ENCODE data around the gene AK9. TPM values are rescaled to one million over a fixed set of nuclear protein-coding genes. Genes with fewer than 3 reads are reported as not detected.

AK9 gene
- total and polyA plus RNA-seq, 10 of the 15 experiments (the other 5 are each of a cell fraction or from before 2014, with no cell fraction given) = 2.1 to 7.4 (median 4.2) TPM

DNA sequence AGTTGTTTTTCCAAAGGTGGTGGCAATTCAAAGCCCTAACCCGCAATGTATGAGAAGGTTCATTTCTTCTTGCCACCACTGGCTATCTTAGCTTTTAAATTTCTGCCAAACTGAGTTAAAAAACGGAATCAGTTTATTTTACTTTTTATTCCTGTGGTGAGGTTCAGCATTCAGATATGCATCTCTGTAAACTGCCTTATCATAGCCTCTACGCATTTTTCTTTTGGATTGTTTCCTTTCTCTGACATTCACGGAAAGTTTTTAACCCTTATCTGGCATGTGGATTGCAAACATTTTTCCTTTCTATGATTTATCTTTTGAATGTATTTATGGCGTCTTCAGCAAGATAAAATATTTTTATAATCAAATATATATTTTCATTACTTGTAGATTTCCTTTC is 37.7 kb downstream of the AK9 start:
- no peak for FAIRE-seq
- BruUV-seq (replicated peaks) = no TSS peak
- no peak for ATAC-seq
- ChIA-PET RAD21 (ENCODE audit: unreplicated experiment) (no interaction called here), POLR2A (no interaction called here), SMC1A (ENCODE audit: uncharacterized antibody, unreplicated experiment) (no interaction called here), CTCF (no interaction called here)
- in situ Hi-C loops (cut with MboI) = no loop called here
- no peak for TF ChIP-seq MTA2 (IDR thresholded peaks at IDR 0.05; ENCODE audit: low read depth)
- TF ChIP-seq, protein P1, sequence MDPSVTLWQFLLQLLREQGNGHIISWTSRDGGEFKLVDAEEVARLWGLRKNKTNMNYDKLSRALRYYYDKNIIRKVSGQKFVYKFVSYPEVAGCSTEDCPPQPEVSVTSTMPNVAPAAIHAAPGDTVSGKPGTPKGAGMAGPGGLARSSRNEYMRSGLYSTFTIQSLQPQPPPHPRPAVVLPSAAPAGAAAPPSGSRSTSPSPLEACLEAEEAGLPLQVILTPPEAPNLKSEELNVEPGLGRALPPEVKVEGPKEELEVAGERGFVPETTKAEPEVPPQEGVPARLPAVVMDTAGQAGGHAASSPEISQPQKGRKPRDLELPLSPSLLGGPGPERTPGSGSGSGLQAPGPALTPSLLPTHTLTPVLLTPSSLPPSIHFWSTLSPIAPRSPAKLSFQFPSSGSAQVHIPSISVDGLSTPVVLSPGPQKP (IDR thresholded peaks at IDR 0.05; ENCODE audit: low read depth, low read length) = no peak
- TF ChIP-seq ATF2 (IDR thresholded peaks at IDR 0.05; ENCODE audit: low read length) = no peak
- no peak for TF ChIP-seq ZSCAN29 (IDR thresholded peaks at IDR 0.05)
- no peak for TF ChIP-seq STAT3 (IDR thresholded peaks at IDR 0.05; ENCODE audit: low read depth, low read length)
- TF ChIP-seq, protein P2, sequence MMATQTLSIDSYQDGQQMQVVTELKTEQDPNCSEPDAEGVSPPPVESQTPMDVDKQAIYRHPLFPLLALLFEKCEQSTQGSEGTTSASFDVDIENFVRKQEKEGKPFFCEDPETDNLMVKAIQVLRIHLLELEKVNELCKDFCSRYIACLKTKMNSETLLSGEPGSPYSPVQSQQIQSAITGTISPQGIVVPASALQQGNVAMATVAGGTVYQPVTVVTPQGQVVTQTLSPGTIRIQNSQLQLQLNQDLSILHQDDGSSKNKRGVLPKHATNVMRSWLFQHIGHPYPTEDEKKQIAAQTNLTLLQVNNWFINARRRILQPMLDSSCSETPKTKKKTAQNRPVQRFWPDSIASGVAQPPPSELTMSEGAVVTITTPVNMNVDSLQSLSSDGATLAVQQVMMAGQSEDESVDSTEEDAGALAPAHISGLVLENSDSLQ (IDR thresholded peaks at IDR 0.05) = no peak
- TF ChIP-seq HDGF (IDR thresholded peaks at IDR 0.05) = no peak
- TF ChIP-seq, protein P3, sequence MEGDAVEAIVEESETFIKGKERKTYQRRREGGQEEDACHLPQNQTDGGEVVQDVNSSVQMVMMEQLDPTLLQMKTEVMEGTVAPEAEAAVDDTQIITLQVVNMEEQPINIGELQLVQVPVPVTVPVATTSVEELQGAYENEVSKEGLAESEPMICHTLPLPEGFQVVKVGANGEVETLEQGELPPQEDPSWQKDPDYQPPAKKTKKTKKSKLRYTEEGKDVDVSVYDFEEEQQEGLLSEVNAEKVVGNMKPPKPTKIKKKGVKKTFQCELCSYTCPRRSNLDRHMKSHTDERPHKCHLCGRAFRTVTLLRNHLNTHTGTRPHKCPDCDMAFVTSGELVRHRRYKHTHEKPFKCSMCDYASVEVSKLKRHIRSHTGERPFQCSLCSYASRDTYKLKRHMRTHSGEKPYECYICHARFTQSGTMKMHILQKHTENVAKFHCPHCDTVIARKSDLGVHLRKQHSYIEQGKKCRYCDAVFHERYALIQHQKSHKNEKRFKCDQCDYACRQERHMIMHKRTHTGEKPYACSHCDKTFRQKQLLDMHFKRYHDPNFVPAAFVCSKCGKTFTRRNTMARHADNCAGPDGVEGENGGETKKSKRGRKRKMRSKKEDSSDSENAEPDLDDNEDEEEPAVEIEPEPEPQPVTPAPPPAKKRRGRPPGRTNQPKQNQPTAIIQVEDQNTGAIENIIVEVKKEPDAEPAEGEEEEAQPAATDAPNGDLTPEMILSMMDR (IDR thresholded peaks at IDR 0.05 in 2 of 3, conservative IDR thresholded peaks at IDR 0.05 in 1 of 3; ENCODE audit: control insufficient read depth in 2 of 3, extremely low read depth in 1 of 3, insufficient read depth in 1 of 3, low read depth in 3 of 3, low read length in 3 of 3) = no peak
- no peak for TF ChIP-seq ZNF274 (IDR thresholded peaks at IDR 0.05; ENCODE audit: insufficient read depth, insufficient read length)
- no peak for TF ChIP-seq RCOR1 (conservative IDR thresholded peaks at IDR 0.05; ENCODE audit: low read depth, low read length)
- no peak for TF ChIP-seq WRNIP1 (IDR thresholded peaks at IDR 0.05; ENCODE audit: borderline replicate concordance, low read depth, low read length)
- TF ChIP-seq ETV6 (conservative IDR thresholded peaks at IDR 0.05 in 1 of 2, IDR thresholded peaks at IDR 0.05 in 1 of 2; ENCODE audit: borderline replicate concordance in 1 of 2, low read depth in 1 of 2) = no peak
- no peak for TF ChIP-seq SMARCA5 (IDR thresholded peaks at IDR 0.05)
- no peak for TF ChIP-seq EGR1 (IDR thresholded peaks at IDR 0.05; ENCODE audit: borderline replicate concordance in 1 of 2, low read depth in 2 of 2, low read length in 2 of 2)
- no peak for TF ChIP-seq GATAD2B (conservative IDR thresholded peaks at IDR 0.05; ENCODE audit: low read depth)
- TF ChIP-seq SMAD5 (IDR thresholded peaks at IDR 0.05; ENCODE audit: low read depth) = no peak
- no peak for TF ChIP-seq IKZF1 (conservative IDR thresholded peaks at IDR 0.05)
- no peak for TF ChIP-seq CREB1 (IDR thresholded peaks at IDR 0.05; ENCODE audit: low read depth)
- TF ChIP-seq SREBF1 (IDR thresholded peaks at IDR 0.05; ENCODE audit: low read length) = no peak
- intact Hi-C loops (cut with micrococcal nuclease; ENCODE audit: unreplicated experiment) = no loop called here
- H3K79me2 ChIP-seq (ENCODE audit: control insufficient read depth, insufficient read depth, low read length) = no peaks in the 10 kb centered on the region
- H3K9me3 ChIP-seq (replicated peaks; ENCODE audit: control insufficient read depth, insufficient read depth, low read length) = no peaks in the 10 kb centered on the region
- no peak overlapping the region for H3K27ac ChIP-seq (ENCODE audit: control insufficient read depth, insufficient read depth)
- H3K4me1 ChIP-seq (ENCODE audit: control insufficient read depth, insufficient read depth, low read length) = no peaks in the 10 kb centered on the region
- no peak overlapping the region for H3K4me3 ChIP-seq
- no peaks in the 10 kb centered on the region for H3K27me3 ChIP-seq (replicated peaks in 1 of 2; ENCODE audit: control insufficient read depth in 2 of 2, insufficient read depth in 2 of 2, low read length in 1 of 2)
- H3K9ac ChIP-seq (ENCODE audit: control insufficient read depth, insufficient read depth, low read length) = no peak overlapping the region
- DNase-seq (ENCODE audit: low read depth, low spot score) = no peak
- no peak overlapping the region for H3K4me2 ChIP-seq (ENCODE audit: control insufficient read depth, insufficient read depth)
- H2AFZ ChIP-seq (ENCODE audit: control insufficient read depth, low read depth, low read length) = no peak overlapping the region
- WGBS (ENCODE audit: insufficient coverage, insufficient replicate concordance, low lambda C conversion rate, missing lambda C conversion rate) = 62% methylated on average over 5 of the region's 5 CpGs
- no peaks in the 10 kb centered on the region for H3K36me3 ChIP-seq (ENCODE audit: control insufficient read depth in 2 of 2, insufficient read depth in 2 of 2, low read length in 1 of 2)
- H4K20me1 ChIP-seq (ENCODE audit: control insufficient read depth, insufficient read depth) = no peaks in the 10 kb centered on the region

Data from GM12878 (cell line).